ENCODE results near the gene CGB7. TPM values are rescaled to one million over a fixed set of nuclear protein-coding genes. Genes with fewer than 3 reads are reported as not detected.
A peak's percentile ranks its signal among the peaks of the same experiment; 100 is the strongest.

The CGB7 gene
- total and polyA plus RNA-seq, 2 of the 13 experiments (the other 11 are each of a cell fraction or from before 2014, with no cell fraction given): 0.07 TPM; not detected in 1

GRCh38 chr19:49104229-49104864 is 46.8 kb upstream of the CGB7 start:
- Histone ChIP-seq H3K27me3 (ENCODE audit: control insufficient read depth in 1 of 2, insufficient read depth in 2 of 2, low read length in 2 of 2) (no peaks in the 10 kb centered on the region), H3K36me3 (replicated peaks in 1 of 2; ENCODE audit: control insufficient read depth in 1 of 2, insufficient read depth in 2 of 2, low read length in 2 of 2) (peaks cover 33 to 88% of the 10 kb centered on the region in 2 experiments), H3K27ac (ENCODE audit: extremely low read length, insufficient read depth, low read length) (no peak overlapping the region), H3K4me1 (ENCODE audit: insufficient read depth, low read length) (no peaks in the 10 kb centered on the region), H3K9ac (ENCODE audit: insufficient read depth, low read depth, low read length) (no peak overlapping the region), H3K4me3 (replicated peaks in 1 of 3; ENCODE audit: insufficient read depth in 1 of 3, low read depth in 2 of 3, low read length in 3 of 3) (no peak overlapping the region), H3K9me3 (ENCODE audit: low read length) (no peaks in the 10 kb centered on the region), H3K79me2 (ENCODE audit: insufficient read depth, low read length) (no peaks in the 10 kb centered on the region), H3K4me2 (ENCODE audit: low read depth, low read length) (no peak overlapping the region), H4K20me1 (ENCODE audit: insufficient read depth, low read length) (peaks cover 26% of the 10 kb centered on the region), H2AFZ (ENCODE audit: low read length) (no peak overlapping the region)
- DNase-seq (ENCODE audit: low spot score) (no peak), ATAC-seq (no peak), FAIRE-seq (no peak)
- intact Hi-C loops (cut with micrococcal nuclease; ENCODE audit: unreplicated experiment): no loop called here
- 98% methylated on average over 28 of the region's 30 CpGs for WGBS (ENCODE audit: low lambda C conversion rate)
- BruUV-seq (replicated peaks): no TSS peak
- CTCF ChIA-PET (ENCODE audit: low intra/inter-chr PET ratio, low total read pairs): no interaction called here
- in situ Hi-C loops (cut with HindIII; ENCODE audit: extremely low pct_ligation_motif_present, low pct_unique_long_range_greater_than_20kb): no loop called here
- POLR2A ChIA-PET: interaction anchor here (1.8 kb wide), 1 partner anchor 10 kb away, joined by 4 read pairs; the partner anchor contains the start of gene LIN7B
- TF ChIP-seq PCBP1 (IDR thresholded peaks at IDR 0.05; ENCODE audit: borderline replicate concordance, low read depth, low read length): 0 out of 2 replicates have a peak, but pooled peaks have one; percentile 44
- no peak for TF ChIP-seq ZBTB4 (CRISPR knock-in tag; IDR thresholded peaks at IDR 0.05; ENCODE audit: borderline replicate concordance)
- peak; percentile 54 for TF ChIP-seq RBFOX2 (IDR thresholded peaks at IDR 0.05; ENCODE audit: low read depth, low read length)
- TF ChIP-seq CSRNP1 (CRISPR knock-in tag; IDR thresholded peaks at IDR 0.05): no peak
- TF ChIP-seq ZNF790 (CRISPR knock-in tag; IDR thresholded peaks at IDR 0.05; ENCODE audit: borderline replicate concordance): no peak
- no peak for TF ChIP-seq TEF (CRISPR knock-in tag; IDR thresholded peaks at IDR 0.05)
- TF ChIP-seq ZNF777 (CRISPR knock-in tag; IDR thresholded peaks at IDR 0.05): no peak
- no peak for TF ChIP-seq KLF13 (CRISPR knock-in tag; IDR thresholded peaks at IDR 0.05)
- TF ChIP-seq RELA (CRISPR knock-in tag; IDR thresholded peaks at IDR 0.05): no peak
- TF ChIP-seq ARNTL (CRISPR knock-in tag; IDR thresholded peaks at IDR 0.05): no peak
- no peak for TF ChIP-seq ZNF556 (CRISPR knock-in tag; IDR thresholded peaks at IDR 0.05; ENCODE audit: borderline replicate concordance)
- no peak for TF ChIP-seq NR0B2 (CRISPR knock-in tag; IDR thresholded peaks at IDR 0.05)
- peak; percentile 65 for TF ChIP-seq RBM22 (optimal IDR thresholded peaks at IDR 0.05; ENCODE audit: low read length)
- no peak for TF ChIP-seq GRHL1 (CRISPR knock-in tag; conservative IDR thresholded peaks at IDR 0.05)
